Measurements from ENCODE around the gene ZNF689.

Gene ZNF689

DNA sequence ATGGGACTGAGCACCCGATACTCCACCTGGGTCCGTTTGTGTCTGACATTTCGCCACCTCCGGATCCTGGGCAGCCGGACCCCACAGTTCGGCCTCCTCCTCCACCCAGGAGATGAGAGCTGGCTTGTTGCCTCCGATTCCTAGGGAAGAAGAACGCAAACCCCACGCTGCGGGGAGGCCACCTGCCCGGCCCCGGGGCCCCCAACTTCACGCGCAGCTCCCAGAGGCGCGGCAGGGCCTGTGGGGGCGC, 52.6 kb downstream of the ZNF689 start:
- H3K36me3 ChIP-seq (ENCODE audit: insufficient read depth, low read depth, low read length): peaks cover 21% of the 10 kb centered on the region
- no peaks in the 10 kb centered on the region for H3K27me3 ChIP-seq (ENCODE audit: insufficient read depth, low read length)
- peak overlapping the region; percentile 3 for H3K27ac ChIP-seq (ENCODE audit: low read length)
- H3K9me3 ChIP-seq (ENCODE audit: insufficient read depth, low read depth, low read length): no peaks in the 10 kb centered on the region
- H3K9ac ChIP-seq (ENCODE audit: low read depth, low read length): peak overlapping the region; percentile 82
- H3K4me1 ChIP-seq (ENCODE audit: insufficient read depth, low read length): 0 out of 2 replicates have a peak, but pooled peaks cover 6% of the 10 kb centered on the region
- peak overlapping the region; percentile 81 for H3K4me3 ChIP-seq (ENCODE audit: low read length)

DNA sequence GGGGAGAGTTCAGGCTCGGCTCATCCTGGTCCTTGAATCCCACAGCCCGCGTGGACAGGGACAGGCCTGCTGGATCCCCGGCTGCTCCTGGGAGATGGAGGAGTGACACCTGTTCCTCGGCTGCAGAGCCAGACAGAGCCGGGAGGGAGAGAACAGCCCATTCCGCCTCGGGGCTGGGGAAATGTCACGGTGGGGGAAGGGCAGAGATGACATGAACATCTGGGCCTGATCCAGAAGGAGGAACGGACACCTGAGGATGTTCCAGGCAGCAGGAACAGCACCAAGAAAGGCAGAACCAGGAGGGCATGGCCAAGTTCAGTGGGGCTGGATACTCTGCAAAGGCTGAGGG, 54.1 kb downstream of the ZNF689 start:
- H3K4me3 ChIP-seq (ENCODE audit: low read length): no peak overlapping the region

DNA sequence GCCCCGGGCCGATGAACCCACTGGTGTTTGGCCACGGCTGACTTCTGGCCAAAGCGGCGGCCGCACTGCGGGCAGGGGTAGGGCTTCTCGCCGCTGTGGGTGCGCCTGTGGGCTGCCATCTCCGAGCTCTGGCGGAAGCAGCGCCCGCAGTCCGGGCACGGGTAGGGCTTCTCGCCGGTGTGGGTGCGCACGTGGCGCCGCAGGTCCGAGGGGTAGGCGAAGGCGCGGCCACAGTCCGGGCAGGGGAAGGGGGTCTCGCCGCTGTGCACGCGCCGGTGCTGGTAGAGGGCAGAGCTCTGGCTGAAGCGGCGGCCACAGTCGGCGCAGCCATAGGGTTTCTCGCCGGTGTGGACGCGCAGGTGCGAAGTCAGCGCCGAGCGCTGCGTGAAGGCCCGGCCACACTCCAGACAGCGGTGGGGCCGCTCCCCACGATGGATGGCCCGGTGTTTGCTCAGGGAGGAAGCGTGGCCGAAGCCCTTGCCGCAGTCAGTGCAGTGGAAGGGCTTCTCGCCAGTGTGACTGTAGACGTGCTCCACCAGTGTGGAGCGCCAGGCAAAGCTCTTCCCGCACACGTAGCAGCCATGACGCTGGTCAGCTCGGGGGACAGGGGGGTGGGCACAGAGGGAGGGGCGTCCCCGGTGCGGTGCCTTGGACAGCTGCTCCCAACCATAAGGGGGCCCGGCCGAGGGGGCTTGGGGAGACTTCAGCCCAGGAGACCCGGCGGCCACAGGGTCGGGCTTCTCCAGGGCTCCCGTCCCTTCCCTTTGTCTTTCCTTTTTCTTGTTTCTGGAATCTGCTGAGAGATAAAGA, 54.7 kb downstream of the ZNF689 start:
- Histone ChIP-seq H3K4me3 (ENCODE audit: low read length) (no peak overlapping the region), H3K4me1 (ENCODE audit: insufficient read depth, low read length) (0 out of 2 replicates have a peak, but pooled peaks cover 3% of the 10 kb centered on the region), H3K9me3 (ENCODE audit: insufficient read depth, low read depth, low read length) (no peaks in the 10 kb centered on the region), H3K27ac (ENCODE audit: low read length) (no peak overlapping the region), H3K36me3 (ENCODE audit: insufficient read depth, low read depth, low read length) (peaks cover 21% of the 10 kb centered on the region), H3K9ac (ENCODE audit: low read depth, low read length) (no peak overlapping the region), H3K27me3 (ENCODE audit: insufficient read depth, low read length) (no peaks in the 10 kb centered on the region)

More for the DNA sequence above, 54.1 kb downstream of the ZNF689 start:
- Histone ChIP-seq H3K36me3 (ENCODE audit: insufficient read depth, low read depth, low read length) (peaks cover 21% of the 10 kb centered on the region), H3K4me1 (ENCODE audit: insufficient read depth, low read length) (0 out of 2 replicates have a peak, but pooled peaks cover 6% of the 10 kb centered on the region), H3K9me3 (ENCODE audit: insufficient read depth, low read depth, low read length) (no peaks in the 10 kb centered on the region), H3K9ac (ENCODE audit: low read depth, low read length) (no peak overlapping the region), H3K27ac (ENCODE audit: low read length) (no peak overlapping the region), H3K27me3 (ENCODE audit: insufficient read depth, low read length) (no peaks in the 10 kb centered on the region)

DNA sequence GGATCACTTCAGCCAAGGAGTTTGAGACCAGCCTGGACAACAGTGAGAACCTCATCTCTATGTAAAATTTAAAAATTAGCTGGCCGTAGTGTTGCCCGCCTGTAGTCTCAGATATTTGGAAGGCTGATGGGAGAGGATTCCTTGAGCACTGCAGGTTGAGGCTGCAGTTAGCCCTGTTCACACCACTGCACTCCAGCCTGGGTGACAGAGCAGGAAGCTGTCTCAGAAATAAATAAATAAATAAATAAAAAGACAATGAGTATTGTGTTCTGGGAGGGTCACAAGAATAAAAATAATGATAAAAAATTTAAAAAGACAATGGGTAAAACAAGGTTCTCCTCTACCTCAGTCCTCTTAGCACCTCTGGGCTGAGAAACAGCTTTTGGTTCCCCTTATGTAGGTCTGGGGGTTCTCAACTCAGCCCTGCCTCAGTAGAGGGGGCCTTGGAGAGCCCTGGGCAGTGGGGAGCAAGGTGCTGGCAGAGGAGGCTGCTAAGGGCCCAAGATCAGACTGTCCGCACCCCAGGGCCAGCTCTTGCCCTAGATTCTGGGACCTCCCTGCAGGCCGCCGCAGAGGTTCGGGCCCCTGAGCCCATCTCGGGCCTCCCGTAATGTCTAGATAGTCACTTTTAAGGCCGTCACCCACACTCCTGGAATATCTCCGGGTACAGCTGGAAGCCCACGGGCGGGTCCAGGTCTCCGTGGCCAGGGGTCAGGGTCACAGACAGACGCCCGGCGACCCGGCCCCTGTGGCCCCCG, 55.5 kb downstream of the ZNF689 start:
- no peaks in the 10 kb centered on the region for H3K9me3 ChIP-seq (ENCODE audit: insufficient read depth, low read depth, low read length)
- no peak overlapping the region for H3K27ac ChIP-seq (ENCODE audit: low read length)
- H3K9ac ChIP-seq (ENCODE audit: low read depth, low read length): no peak overlapping the region
- 0 out of 2 replicates have a peak, but pooled peaks cover 3% of the 10 kb centered on the region for H3K4me1 ChIP-seq (ENCODE audit: insufficient read depth, low read length)
- no peak overlapping the region for H3K4me3 ChIP-seq (ENCODE audit: low read length)
- no peaks in the 10 kb centered on the region for H3K27me3 ChIP-seq (ENCODE audit: insufficient read depth, low read length)
- peaks cover 21% of the 10 kb centered on the region for H3K36me3 ChIP-seq (ENCODE audit: insufficient read depth, low read depth, low read length)

DNA sequence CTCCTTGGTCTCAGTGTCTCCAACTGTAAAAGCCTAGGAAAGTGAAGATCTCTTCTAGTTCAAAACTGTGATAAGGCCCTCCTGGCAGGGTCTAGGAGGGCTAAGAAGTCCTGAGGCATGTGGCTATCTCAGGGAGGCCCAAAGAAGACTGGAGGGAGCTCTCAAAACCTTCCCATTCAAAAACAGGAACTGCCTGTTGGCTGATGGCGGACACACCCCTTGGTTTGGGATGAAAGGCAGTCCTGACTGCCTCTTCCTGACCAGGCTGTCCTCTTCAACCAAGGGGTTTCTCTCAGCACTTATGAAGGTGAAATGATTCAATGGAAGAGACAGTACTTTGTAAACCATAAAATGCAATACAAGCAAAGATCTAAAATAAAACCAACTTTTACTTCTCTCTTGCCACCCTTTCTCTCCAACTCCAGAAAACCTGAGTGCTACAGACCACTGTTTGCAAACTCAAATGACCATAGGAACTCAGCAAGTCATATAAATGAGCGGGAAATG, 56.7 kb downstream of the ZNF689 start:
- Histone ChIP-seq H3K9ac (ENCODE audit: low read depth, low read length) (no peak overlapping the region), H3K4me3 (ENCODE audit: low read length) (no peak overlapping the region)

DNA sequence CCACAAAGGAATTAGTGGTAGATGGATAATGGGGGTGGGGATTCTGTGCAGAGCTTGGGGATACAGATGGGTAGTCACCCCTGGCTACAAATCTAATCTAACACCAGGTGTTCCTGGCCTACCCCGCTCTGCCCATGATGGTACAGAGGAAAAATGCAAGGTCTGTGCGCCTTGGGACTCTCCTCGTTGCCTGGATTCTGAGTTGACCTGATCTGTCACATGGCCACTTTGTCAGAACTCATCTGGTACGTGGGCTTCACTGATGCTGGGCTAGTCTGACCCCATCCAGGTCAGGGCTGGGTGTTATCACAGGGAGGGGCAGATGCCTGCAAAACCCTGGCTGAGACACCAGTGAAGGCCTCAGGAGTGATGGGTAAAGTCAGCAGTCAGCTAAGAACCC, 57.2 kb downstream of the ZNF689 start:
- Histone ChIP-seq H3K4me3 (ENCODE audit: low read length) (no peak overlapping the region), H3K9me3 (ENCODE audit: insufficient read depth, low read depth, low read length) (no peaks in the 10 kb centered on the region), H3K27me3 (ENCODE audit: insufficient read depth, low read length) (no peaks in the 10 kb centered on the region), H3K9ac (ENCODE audit: low read depth, low read length) (no peak overlapping the region), H3K36me3 (ENCODE audit: insufficient read depth, low read depth, low read length) (peaks cover 21% of the 10 kb centered on the region), H3K4me1 (ENCODE audit: insufficient read depth, low read length) (peaks cover 9% of the 10 kb centered on the region; the same call in 1 of the 2 replicates), H3K27ac (ENCODE audit: low read length) (no peak overlapping the region)

More for the DNA sequence above, 56.7 kb downstream of the ZNF689 start:
- Histone ChIP-seq H3K27ac (ENCODE audit: low read length) (no peak overlapping the region), H3K27me3 (ENCODE audit: insufficient read depth, low read length) (no peaks in the 10 kb centered on the region), H3K9me3 (ENCODE audit: insufficient read depth, low read depth, low read length) (no peaks in the 10 kb centered on the region), H3K36me3 (ENCODE audit: insufficient read depth, low read depth, low read length) (peaks cover 21% of the 10 kb centered on the region), H3K4me1 (ENCODE audit: insufficient read depth, low read length) (peaks cover 9% of the 10 kb centered on the region; the same call in 1 of the 2 replicates)

Measured in iPS-20b (cell line).